Neural cell (in vitro differentiated cells): ENCODE results near the gene KANSL1L. TPM values are rescaled to one million over a fixed set of nuclear protein-coding genes. Genes with fewer than 3 reads are reported as not detected.

ENCODE experiments used
- H2AFZ ChIP-seq: fragments of 200-600, 300-800 bp; sonication (generic), shearing (Covaris generic); 2 replicates; pipeline ENCODE4 v1.6.0; 2014; ENCODE audit warnings: low read depth, mild to moderate bottlenecking, antibody characterized with exemption, low read length, moderate library complexity
- H3F3A ChIP-seq: fragments of 200-600 bp; shearing (Covaris generic); 2 replicates; pipeline ENCODE4 v1.6.1; 2016; ENCODE audit warnings: mild to moderate bottlenecking, moderate library complexity, mixed read lengths, antibody characterized with exemption, low read length; ENCODE audit not compliant: insufficient read depth, poor library complexity, severe bottlenecking
- H3K27ac ChIP-seq: fragments of 200-600, 300-800 bp; sonication (generic), shearing (Covaris generic); 2 replicates; pipeline ENCODE4 v1.5.1; 2014; ENCODE audit warnings: mild to moderate bottlenecking, low read length, moderate library complexity
- H3K27me3 ChIP-seq: fragments of 300-800, 200-600 bp; sonication (generic), shearing (Covaris generic); 2 replicates; pipeline ENCODE4 v1.6.0; 2014; ENCODE audit warnings: mild to moderate bottlenecking, low read depth, low read length, moderate library complexity; ENCODE audit not compliant: insufficient read depth
- H3K36me3 ChIP-seq: fragments of 300-800, 200-600 bp; sonication (generic), shearing (Covaris generic); 2 replicates; pipeline ENCODE4 v1.5.1; 2014; ENCODE audit warnings: mild to moderate bottlenecking, antibody characterized with exemption, low read length, moderate library complexity; ENCODE audit not compliant: insufficient read depth
- H3K4me2 ChIP-seq: fragments of 300-800, 200-600 bp; sonication (generic), shearing (Covaris generic); 2 replicates; pipeline ENCODE4 v1.6.0; 2014; ENCODE audit warnings: mild to moderate bottlenecking, low read length
- H3K4me3 ChIP-seq: fragments of 300-800, 200-600 bp; sonication (generic), shearing (Covaris generic); 2 replicates; pipeline ENCODE4 v1.5.1; 2014; ENCODE audit warnings: mild to moderate bottlenecking, low read length, moderate library complexity
- H3K79me2 ChIP-seq: fragments of 200-600 bp; shearing (Covaris generic); replicated peaks from 2 replicates; pipeline ENCODE4 v1.6.0; 2014; ENCODE audit warnings: mild to moderate bottlenecking, low read length, moderate library complexity; ENCODE audit not compliant: insufficient read depth
- H3K9ac ChIP-seq: fragments of 300-800, 200-600 bp; sonication (generic), shearing (Covaris generic); 2 replicates; pipeline ENCODE4 v1.6.1; 2016; ENCODE audit warnings: mild to moderate bottlenecking, low read length, mixed read lengths
- H3K9me2 ChIP-seq: fragments of 200-600 bp; shearing (Covaris generic); 2 replicates; pipeline ENCODE4 v1.6.1; 2016; ENCODE audit warnings: mild to moderate bottlenecking, low read length, mixed read lengths; ENCODE audit not compliant: insufficient read depth
- H3K9me3 ChIP-seq: fragments of 200-600, 300-800 bp; sonication (generic), shearing (Covaris generic); 2 replicates; pipeline ENCODE4 v1.6.1; 2016; ENCODE audit warnings: mild to moderate bottlenecking, mixed run types, low read length, moderate library complexity, mixed read lengths
- H4K20me1 ChIP-seq: fragments of 200-600 bp; shearing (Covaris generic); 2 replicates; pipeline ENCODE4 v1.6.1; 2016; ENCODE audit warnings: mild to moderate bottlenecking, mixed run types; ENCODE audit not compliant: insufficient read depth
- EP300 ChIP-seq: fragments of 450-650 bp; conservative IDR thresholded peaks from 2 replicates; pipeline ENCODE4 v1.6.1; 2014; ENCODE audit warnings: antibody characterized with exemption, mild to moderate bottlenecking, moderate library complexity; ENCODE audit not compliant: poor library complexity, severe bottlenecking
- EZH2 ChIP-seq: fragments of 200-600, 300-800 bp; shearing (Covaris generic), sonication (generic); IDR thresholded peaks from 2 replicates; pipeline ENCODE4 v1.6.1; 2014; ENCODE audit warnings: antibody characterized with exemption, low read length, borderline replicate concordance, mild to moderate bottlenecking; ENCODE audit not compliant: insufficient read depth, poor library complexity, severe bottlenecking
- MXI1 ChIP-seq: fragments of 450-650 bp; conservative IDR thresholded peaks from 2 replicates; pipeline ENCODE4 v1.6.1; 2014; ENCODE audit warnings: antibody characterized with exemption, mild to moderate bottlenecking; ENCODE audit not compliant: poor library complexity, severe bottlenecking
- POLR2AphosphoS5 ChIP-seq: IDR thresholded peaks from 2 replicates; pipeline ENCODE4 v1.6.1; 2012
- RAD21 ChIP-seq: fragments of 450-650 bp; conservative IDR thresholded peaks from 2 replicates; pipeline ENCODE4 v1.6.1; 2014; ENCODE audit warnings: antibody characterized with exemption, mild to moderate bottlenecking, moderate library complexity
- SMC3 ChIP-seq: fragments of 450-650 bp; conservative IDR thresholded peaks from 2 replicates; pipeline ENCODE4 v1.6.1; 2014; ENCODE audit warnings: antibody characterized with exemption, mild to moderate bottlenecking, moderate library complexity; ENCODE audit not compliant: poor library complexity
- TAF1 ChIP-seq: IDR thresholded peaks from 2 replicates; pipeline ENCODE4 v1.6.1; 2012; ENCODE audit warnings: low read depth
- polyA plus RNA-seq: library from polyadenylated mRNA; depleted of rRNA; stranded (reverse); fragments of >200 nt; gene quantifications from 2 replicates; pipeline ENCODE4 v1.2.3, GENCODE V29; 2014
- TF ChIP-seq, protein P1 (sequence below): IDR thresholded peaks from 2 replicates; pipeline ENCODE4 v1.6.1; 2012; ENCODE audit warnings: borderline replicate concordance
- TF ChIP-seq, protein P2 (sequence below): fragments of 450-650 bp; IDR thresholded peaks from 2 replicates; pipeline ENCODE4 v1.5.1; 2014; ENCODE audit warnings: antibody characterized with exemption, mild to moderate bottlenecking, moderate library complexity; ENCODE audit not compliant: poor library complexity, severe bottlenecking

The KANSL1L gene
- polyA plus RNA-seq, 1 donor from 2014 or later = 27.6 TPM

DNA sequence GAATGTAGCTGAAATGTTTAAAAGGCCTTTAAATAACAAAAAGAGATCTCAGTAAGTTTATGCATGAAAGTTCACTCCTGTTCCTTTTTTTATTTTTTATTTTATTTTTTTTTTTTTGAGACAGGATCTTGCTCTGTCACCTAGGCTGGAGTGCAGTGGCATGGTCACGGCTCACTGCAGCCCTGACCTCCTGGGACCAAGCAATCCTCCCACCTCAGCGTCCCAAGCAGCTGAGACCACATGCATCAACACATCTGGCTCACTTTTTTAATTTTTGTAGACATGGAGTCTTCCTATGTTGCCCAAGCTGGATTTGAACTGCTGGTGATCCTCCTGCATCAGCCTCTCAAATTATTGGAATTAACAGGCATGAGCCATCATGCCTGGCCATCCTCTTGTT lies 84.3 kb downstream of the KANSL1L start:
- Histone ChIP-seq H3F3A (no peaks in the 10 kb centered on the region), H3K9ac (no peak overlapping the region), H3K27me3 (no peaks in the 10 kb centered on the region), H3K9me3 (no peaks in the 10 kb centered on the region), H2AFZ (no peak overlapping the region), H4K20me1 (no peaks in the 10 kb centered on the region), H3K27ac (no peak overlapping the region), H3K4me2 (no peak overlapping the region), H3K79me2 (no peaks in the 10 kb centered on the region), H3K4me3 (no peak overlapping the region), H3K9me2 (no peaks in the 10 kb centered on the region), H3K36me3 (no peaks in the 10 kb centered on the region)
- TF ChIP-seq SMC3 (no peak), POLR2AphosphoS5 (no peak), EZH2 (no peak), MXI1 (no peak), TAF1 (no peak), RAD21 (no peak), EP300 (no peak)
- TF ChIP-seq, protein P1, sequence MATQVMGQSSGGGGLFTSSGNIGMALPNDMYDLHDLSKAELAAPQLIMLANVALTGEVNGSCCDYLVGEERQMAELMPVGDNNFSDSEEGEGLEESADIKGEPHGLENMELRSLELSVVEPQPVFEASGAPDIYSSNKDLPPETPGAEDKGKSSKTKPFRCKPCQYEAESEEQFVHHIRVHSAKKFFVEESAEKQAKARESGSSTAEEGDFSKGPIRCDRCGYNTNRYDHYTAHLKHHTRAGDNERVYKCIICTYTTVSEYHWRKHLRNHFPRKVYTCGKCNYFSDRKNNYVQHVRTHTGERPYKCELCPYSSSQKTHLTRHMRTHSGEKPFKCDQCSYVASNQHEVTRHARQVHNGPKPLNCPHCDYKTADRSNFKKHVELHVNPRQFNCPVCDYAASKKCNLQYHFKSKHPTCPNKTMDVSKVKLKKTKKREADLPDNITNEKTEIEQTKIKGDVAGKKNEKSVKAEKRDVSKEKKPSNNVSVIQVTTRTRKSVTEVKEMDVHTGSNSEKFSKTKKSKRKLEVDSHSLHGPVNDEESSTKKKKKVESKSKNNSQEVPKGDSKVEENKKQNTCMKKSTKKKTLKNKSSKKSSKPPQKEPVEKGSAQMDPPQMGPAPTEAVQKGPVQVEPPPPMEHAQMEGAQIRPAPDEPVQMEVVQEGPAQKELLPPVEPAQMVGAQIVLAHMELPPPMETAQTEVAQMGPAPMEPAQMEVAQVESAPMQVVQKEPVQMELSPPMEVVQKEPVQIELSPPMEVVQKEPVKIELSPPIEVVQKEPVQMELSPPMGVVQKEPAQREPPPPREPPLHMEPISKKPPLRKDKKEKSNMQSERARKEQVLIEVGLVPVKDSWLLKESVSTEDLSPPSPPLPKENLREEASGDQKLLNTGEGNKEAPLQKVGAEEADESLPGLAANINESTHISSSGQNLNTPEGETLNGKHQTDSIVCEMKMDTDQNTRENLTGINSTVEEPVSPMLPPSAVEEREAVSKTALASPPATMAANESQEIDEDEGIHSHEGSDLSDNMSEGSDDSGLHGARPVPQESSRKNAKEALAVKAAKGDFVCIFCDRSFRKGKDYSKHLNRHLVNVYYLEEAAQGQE = no peak
- TF ChIP-seq, protein P2, sequence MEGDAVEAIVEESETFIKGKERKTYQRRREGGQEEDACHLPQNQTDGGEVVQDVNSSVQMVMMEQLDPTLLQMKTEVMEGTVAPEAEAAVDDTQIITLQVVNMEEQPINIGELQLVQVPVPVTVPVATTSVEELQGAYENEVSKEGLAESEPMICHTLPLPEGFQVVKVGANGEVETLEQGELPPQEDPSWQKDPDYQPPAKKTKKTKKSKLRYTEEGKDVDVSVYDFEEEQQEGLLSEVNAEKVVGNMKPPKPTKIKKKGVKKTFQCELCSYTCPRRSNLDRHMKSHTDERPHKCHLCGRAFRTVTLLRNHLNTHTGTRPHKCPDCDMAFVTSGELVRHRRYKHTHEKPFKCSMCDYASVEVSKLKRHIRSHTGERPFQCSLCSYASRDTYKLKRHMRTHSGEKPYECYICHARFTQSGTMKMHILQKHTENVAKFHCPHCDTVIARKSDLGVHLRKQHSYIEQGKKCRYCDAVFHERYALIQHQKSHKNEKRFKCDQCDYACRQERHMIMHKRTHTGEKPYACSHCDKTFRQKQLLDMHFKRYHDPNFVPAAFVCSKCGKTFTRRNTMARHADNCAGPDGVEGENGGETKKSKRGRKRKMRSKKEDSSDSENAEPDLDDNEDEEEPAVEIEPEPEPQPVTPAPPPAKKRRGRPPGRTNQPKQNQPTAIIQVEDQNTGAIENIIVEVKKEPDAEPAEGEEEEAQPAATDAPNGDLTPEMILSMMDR = no peak

DNA sequence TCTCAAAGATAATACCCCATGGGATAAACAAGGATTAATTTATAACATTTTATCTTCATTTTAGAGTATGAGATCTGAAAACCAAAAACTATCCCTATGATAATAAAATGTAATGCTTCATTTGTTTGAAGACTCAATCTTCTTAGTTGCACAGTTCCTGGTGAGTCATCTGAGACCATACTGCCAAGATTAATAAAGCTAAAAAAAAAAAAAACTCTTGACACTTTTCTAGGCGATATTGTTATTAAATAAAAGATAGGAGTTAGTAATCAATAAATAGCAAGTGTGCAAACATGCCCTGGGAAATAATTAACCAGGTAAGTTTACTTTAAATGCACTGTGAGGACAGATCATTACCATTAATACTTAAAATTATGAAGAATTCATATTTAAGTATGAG lies 84.9 kb downstream of the KANSL1L start:
- no peak overlapping the region for H3K4me3 ChIP-seq
- H3K79me2 ChIP-seq = no peaks in the 10 kb centered on the region
- no peak overlapping the region for H3K4me2 ChIP-seq
- no peaks in the 10 kb centered on the region for H3K27me3 ChIP-seq
- no peaks in the 10 kb centered on the region for H3K9me2 ChIP-seq
- no peaks in the 10 kb centered on the region for H3K36me3 ChIP-seq
- no peak overlapping the region for H3K9ac ChIP-seq
- no peaks in the 10 kb centered on the region for H4K20me1 ChIP-seq
- no peak overlapping the region for H2AFZ ChIP-seq
- no peaks in the 10 kb centered on the region for H3F3A ChIP-seq
- TF ChIP-seq POLR2AphosphoS5 = no peak
- H3K27ac ChIP-seq = no peak overlapping the region
- H3K9me3 ChIP-seq = no peaks in the 10 kb centered on the region

DNA sequence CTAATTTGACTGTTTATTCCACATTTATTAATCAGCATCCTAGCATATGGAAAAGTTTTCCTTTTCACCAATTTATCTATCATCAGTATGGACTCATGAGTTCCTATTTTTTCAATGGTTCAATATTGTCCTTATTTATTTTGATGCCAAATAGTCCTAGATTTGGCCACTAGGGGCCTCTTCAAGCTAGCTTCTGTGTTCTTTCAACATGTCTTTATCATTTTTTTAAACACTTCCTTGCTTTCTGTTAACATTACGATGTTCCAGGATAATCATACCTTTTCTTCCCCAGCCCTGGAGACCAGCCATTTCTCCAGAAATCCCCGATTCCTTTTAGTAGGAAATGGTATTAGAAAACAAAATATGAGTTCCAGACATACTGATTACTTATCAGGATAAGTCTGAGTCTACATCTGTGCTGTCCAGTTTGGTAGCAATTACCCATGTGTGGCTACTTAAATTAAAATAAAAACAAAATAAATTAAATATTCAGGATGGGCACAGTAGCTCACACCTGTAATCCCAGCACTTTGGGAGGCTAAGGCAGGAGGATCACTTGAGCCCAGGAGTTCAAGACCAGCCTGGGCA lies 98.2 kb downstream of the KANSL1L start:
- Histone ChIP-seq H3K9me3 (no peaks in the 10 kb centered on the region), H2AFZ (no peak overlapping the region), H3K27me3 (no peaks in the 10 kb centered on the region), H3K9me2 (no peaks in the 10 kb centered on the region), H3K36me3 (peaks cover 4% of the 10 kb centered on the region), H3F3A (no peaks in the 10 kb centered on the region), H3K4me2 (no peak overlapping the region), H3K4me3 (no peak overlapping the region), H3K9ac (no peak overlapping the region), H4K20me1 (no peaks in the 10 kb centered on the region), H3K79me2 (no peaks in the 10 kb centered on the region), H3K27ac (no peak overlapping the region)
- TF ChIP-seq, protein P2 = no peak
- TF ChIP-seq EZH2 = no peak
- TF ChIP-seq, protein P1 = no peak
- TF ChIP-seq SMC3 = no peak
- no peak for TF ChIP-seq RAD21
